GM12891 (cell line): ENCODE measurements around the gene LEP.

Experiments used
- PAX5 ChIP-seq: IDR thresholded peaks from 2 replicates; pipeline ENCODE4 v1.6.1; 2011; ENCODE audit warnings: low read length, moderate library complexity, mild to moderate bottlenecking; ENCODE audit not compliant: insufficient read depth, severe bottlenecking
- POLR2A ChIP-seq: IDR thresholded peaks from 2 replicates; pipeline ENCODE4 v1.6.1; 2011; ENCODE audit warnings: low read depth, low read length, control low read depth
- POLR2AphosphoS5 ChIP-seq: IDR thresholded peaks from 2 replicates; pipeline ENCODE4 v1.6.1; 2011; ENCODE audit warnings: low read depth, low read length, control low read depth
- POU2F2 ChIP-seq: IDR thresholded peaks from 2 replicates; pipeline ENCODE4 v1.6.1; 2011; ENCODE audit warnings: low read depth, mild to moderate bottlenecking, control low read depth, low read length, moderate library complexity
- TAF1 ChIP-seq: IDR thresholded peaks from 2 replicates; pipeline ENCODE4 v1.6.1; 2011; ENCODE audit warnings: low read depth, low read length, control low read depth

- TF ChIP-seq POLR2A (no peak), POLR2AphosphoS5 (no peak), POU2F2 (no peak), TAF1 (no peak), PAX5 (no peak)
These were observed 43.0 kb downstream of the LEP start for GRCh38 chr7:128284102-128284501.
